Breast epithelium (tissue), 4 donors: Measurements from ENCODE around the gene MAPT. TPM values are rescaled to one million over a fixed set of nuclear protein-coding genes. Genes with fewer than 3 reads are reported as not detected.

Experiments
- DNase-seq, 2 donors: peaks; one replicate each; pipeline ENCODE4 v3.0.0-alpha.2; 2019; ENCODE audit warnings: low spot score in 2 of 2
- H3K27ac ChIP-seq, 2 donors: fragments of 200-600 bp; sonication (generic) in 1 of 2; one replicate each; pipeline ENCODE4 v1.5.1; 2016 to 2019; ENCODE audit warnings: mild to moderate bottlenecking in 1 of 2
- H3K27me3 ChIP-seq, 2 donors: fragments of 200-600 bp; sonication (generic) in 1 of 2; one replicate each; pipeline versions ENCODE4 v1.5.1 to v1.6.0; 2017 to 2019; ENCODE audit warnings: control low read depth in 1 of 2, mild to moderate bottlenecking in 1 of 2
- H3K36me3 ChIP-seq: fragments of 200-600 bp; one replicate; pipeline ENCODE4 v1.5.1; 2019
- H3K4me1 ChIP-seq, 2 donors: fragments of 200-600 bp; sonication (generic); one replicate each; pipeline ENCODE4 v1.5.1; 2016 to 2019; ENCODE audit warnings: control low read depth in 1 of 2
- H3K4me3 ChIP-seq, 3 donors: fragments of 200-600 bp; sonication (generic); 1 replicate in 2 of 3; 2 replicates in 1 of 3; pipeline ENCODE4 v1.5.1; 2016 to 2019; ENCODE audit warnings: mild to moderate bottlenecking in 3 of 3, moderate library complexity in 2 of 3
- H3K9me3 ChIP-seq, 2 donors: fragments of 200-600 bp; sonication (generic) in 1 of 2; one replicate each; pipeline ENCODE4 v1.5.1; 2016 to 2019; ENCODE audit warnings: control low read depth in 1 of 2
- POLR2A ChIP-seq: fragments of 450-650 bp; IDR thresholded peaks from one replicate; pipeline ENCODE4 v1.6.1; 2016; ENCODE audit warnings: antibody characterized with exemption, mild to moderate bottlenecking, moderate library complexity
- POLR2AphosphoS5 ChIP-seq, 3 donors: sonication (generic); formaldehyde crosslinking; IDR thresholded peaks; one replicate each; pipeline ENCODE4 v1.6.1; 2017; ENCODE audit warnings: antibody characterized with exemption in 3 of 3
- intact Hi-C: fragments of 100-400 bp; cut with DNase I; formaldehyde crosslinking; loops from one replicate; pipeline ENCODE4 v1.15.1; 2023; ENCODE audit warnings: low total_unique reads
- total RNA-seq, 3 donors: library from RNA; depleted of rRNA; stranded (reverse); fragments of >200 nt; gene quantifications; one replicate each; pipeline ENCODE4 v1.1.0, GENCODE V29; 2016
- TF ChIP-seq, protein P1 (sequence below), 3 donors: fragments of 450-650 bp; IDR thresholded peaks; one replicate each; pipeline ENCODE4 v1.5.1; 2016 to 2017; ENCODE audit warnings: antibody characterized with exemption in 3 of 3, mild to moderate bottlenecking in 3 of 3, moderate library complexity in 3 of 3

The MAPT gene
- total RNA-seq, 3 donors from 2014 or later: 9.9 to 15.1 (median 12.4) TPM

- no peaks in the 10 kb centered on the region for H3K4me1 ChIP-seq
- intact Hi-C loops: no loop called here
- no peak for DNase-seq
- H3K4me3 ChIP-seq: no peak overlapping the region
- H3K27ac ChIP-seq: no peak overlapping the region
- TF ChIP-seq POLR2AphosphoS5 (IDR thresholded peaks at IDR 0.05): no peak
- TF ChIP-seq, protein P1, sequence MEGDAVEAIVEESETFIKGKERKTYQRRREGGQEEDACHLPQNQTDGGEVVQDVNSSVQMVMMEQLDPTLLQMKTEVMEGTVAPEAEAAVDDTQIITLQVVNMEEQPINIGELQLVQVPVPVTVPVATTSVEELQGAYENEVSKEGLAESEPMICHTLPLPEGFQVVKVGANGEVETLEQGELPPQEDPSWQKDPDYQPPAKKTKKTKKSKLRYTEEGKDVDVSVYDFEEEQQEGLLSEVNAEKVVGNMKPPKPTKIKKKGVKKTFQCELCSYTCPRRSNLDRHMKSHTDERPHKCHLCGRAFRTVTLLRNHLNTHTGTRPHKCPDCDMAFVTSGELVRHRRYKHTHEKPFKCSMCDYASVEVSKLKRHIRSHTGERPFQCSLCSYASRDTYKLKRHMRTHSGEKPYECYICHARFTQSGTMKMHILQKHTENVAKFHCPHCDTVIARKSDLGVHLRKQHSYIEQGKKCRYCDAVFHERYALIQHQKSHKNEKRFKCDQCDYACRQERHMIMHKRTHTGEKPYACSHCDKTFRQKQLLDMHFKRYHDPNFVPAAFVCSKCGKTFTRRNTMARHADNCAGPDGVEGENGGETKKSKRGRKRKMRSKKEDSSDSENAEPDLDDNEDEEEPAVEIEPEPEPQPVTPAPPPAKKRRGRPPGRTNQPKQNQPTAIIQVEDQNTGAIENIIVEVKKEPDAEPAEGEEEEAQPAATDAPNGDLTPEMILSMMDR (IDR thresholded peaks at IDR 0.05): no peak
- TF ChIP-seq POLR2A: no peak
- H3K27me3 ChIP-seq: no peaks in the 10 kb centered on the region
- no peaks in the 10 kb centered on the region for H3K36me3 ChIP-seq
- no peaks in the 10 kb centered on the region for H3K9me3 ChIP-seq
Observed at GRCh38 chr17:46007461-46007965, 113.2 kb downstream of the MAPT start.

GRCh38 chr17:46008591-46008990 lies 114.2 kb downstream of the MAPT start:
- no peaks in the 10 kb centered on the region for H3K27me3 ChIP-seq
- intact Hi-C loops: no loop called here
- no peaks in the 10 kb centered on the region for H3K4me1 ChIP-seq
- no peaks in the 10 kb centered on the region for H3K36me3 ChIP-seq
- no peak overlapping the region for H3K27ac ChIP-seq
- no peaks in the 10 kb centered on the region for H3K9me3 ChIP-seq
- no peak for DNase-seq
- TF ChIP-seq POLR2A (no peak), POLR2AphosphoS5 (IDR thresholded peaks at IDR 0.05) (no peak)
- TF ChIP-seq, protein P1 (IDR thresholded peaks at IDR 0.05): no peak
- no peak overlapping the region for H3K4me3 ChIP-seq

DNA sequence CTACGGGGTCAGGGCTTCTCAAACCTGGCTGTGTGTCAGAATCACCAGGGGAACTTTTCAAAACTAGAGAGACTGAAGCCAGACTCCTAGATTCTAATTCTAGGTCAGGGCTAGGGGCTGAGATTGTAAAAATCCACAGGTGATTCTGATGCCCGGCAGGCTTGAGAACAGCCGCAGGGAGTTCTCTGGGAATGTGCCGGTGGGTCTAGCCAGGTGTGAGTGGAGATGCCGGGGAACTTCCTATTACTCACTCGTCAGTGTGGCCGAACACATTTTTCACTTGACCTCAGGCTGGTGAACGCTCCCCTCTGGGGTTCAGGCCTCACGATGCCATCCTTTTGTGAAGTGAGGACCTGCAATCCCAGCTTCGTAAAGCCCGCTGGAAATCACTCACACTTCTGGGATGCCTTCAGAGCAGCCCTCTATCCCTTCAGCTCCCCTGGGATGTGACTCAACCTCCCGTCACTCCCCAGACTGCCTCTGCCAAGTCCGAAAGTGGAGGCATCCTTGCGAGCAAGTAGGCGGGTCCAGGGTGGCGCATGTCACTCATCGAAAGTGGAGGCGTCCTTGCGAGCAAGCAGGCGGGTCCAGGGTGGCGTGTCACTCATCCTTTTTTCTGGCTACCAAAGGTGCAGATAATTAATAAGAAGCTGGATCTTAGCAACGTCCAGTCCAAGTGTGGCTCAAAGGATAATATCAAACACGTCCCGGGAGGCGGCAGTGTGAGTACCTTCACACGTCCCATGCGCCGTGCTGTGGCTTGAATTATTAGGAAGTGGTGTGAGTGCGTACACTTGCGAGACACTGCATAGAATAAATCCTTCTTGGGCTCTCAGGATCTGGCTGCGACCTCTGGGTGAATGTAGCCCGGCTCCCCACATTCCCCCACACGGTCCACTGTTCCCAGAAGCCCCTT lies 115.6 kb downstream of the MAPT start:
- no peak for DNase-seq
- intact Hi-C loops: no loop called here
- no peak overlapping the region for H3K4me3 ChIP-seq
- no peak overlapping the region for H3K27ac ChIP-seq
- no peaks in the 10 kb centered on the region for H3K36me3 ChIP-seq
- H3K27me3 ChIP-seq: no peaks in the 10 kb centered on the region
- TF ChIP-seq, protein P1 (IDR thresholded peaks at IDR 0.05): no peak
- TF ChIP-seq POLR2A (no peak), POLR2AphosphoS5 (IDR thresholded peaks at IDR 0.05) (no peak)
- H3K9me3 ChIP-seq: no peaks in the 10 kb centered on the region
- no peaks in the 10 kb centered on the region for H3K4me1 ChIP-seq

GRCh38 chr17:46010597-46011186 lies 116.3 kb downstream of the MAPT start:
- Histone ChIP-seq H3K4me3 (no peak overlapping the region), H3K4me1 (no peaks in the 10 kb centered on the region), H3K27ac (no peak overlapping the region), H3K9me3 (no peaks in the 10 kb centered on the region), H3K36me3 (no peaks in the 10 kb centered on the region), H3K27me3 (no peaks in the 10 kb centered on the region)
- TF ChIP-seq POLR2AphosphoS5 (IDR thresholded peaks at IDR 0.05) (no peak), POLR2A (no peak)
- TF ChIP-seq, protein P1 (IDR thresholded peaks at IDR 0.05): no peak
- intact Hi-C loops: no loop called here
- no peak for DNase-seq
